Loucy (cell line): ENCODE measurements around the gene SLC9A3.

Experiments
- H2AFZ ChIP-seq: fragments of 200-600 bp; sonication (generic); 2 replicates; pipeline ENCODE4 v1.6.0; 2016; ENCODE audit warnings: antibody characterized with exemption, mild to moderate bottlenecking, low read length, moderate library complexity
- H3F3A ChIP-seq: fragments of 200-600 bp; 2 replicates; pipeline ENCODE4 v1.6.0; 2016; ENCODE audit warnings: antibody characterized with exemption, low read depth, mild to moderate bottlenecking
- H3K27me3 ChIP-seq: fragments of 200-600 bp; sonication (generic); 2 replicates; pipeline ENCODE4 v1.6.1; 2014; ENCODE audit warnings: low read length, mild to moderate bottlenecking; ENCODE audit not compliant: insufficient read depth, poor library complexity, severe bottlenecking
- H3K36me3 ChIP-seq: fragments of 200-600 bp; sonication (generic); 2 replicates; pipeline ENCODE4 v1.6.1; 2016; ENCODE audit warnings: low read length; ENCODE audit not compliant: insufficient read depth
- H3K4me1 ChIP-seq: fragments of 200-600 bp; sonication (generic); 2 replicates; pipeline ENCODE4 v1.5.1; 2014; ENCODE audit warnings: low read length, mild to moderate bottlenecking; ENCODE audit not compliant: insufficient read depth, poor library complexity, severe bottlenecking
- H3K4me2 ChIP-seq: fragments of 200-600 bp; sonication (generic); 2 replicates; pipeline ENCODE4 v1.6.0; 2014; ENCODE audit warnings: antibody characterized with exemption, low read length, low read depth, mild to moderate bottlenecking; ENCODE audit not compliant: poor library complexity, severe bottlenecking
- H3K4me3 ChIP-seq: fragments of 200-600 bp; sonication (generic); 2 replicates; pipeline ENCODE4 v1.5.1; 2014; ENCODE audit warnings: low read length, mild to moderate bottlenecking, mixed read lengths; ENCODE audit not compliant: poor library complexity, severe bottlenecking
- H3K79me2 ChIP-seq: fragments of 200-600 bp; sonication (generic); 2 replicates; pipeline ENCODE4 v1.6.1; 2014; ENCODE audit warnings: low read length; ENCODE audit not compliant: insufficient read depth
- H3K9ac ChIP-seq: fragments of 200-600 bp; sonication (generic); 2 replicates; pipeline ENCODE4 v1.6.0; 2014; ENCODE audit warnings: mild to moderate bottlenecking, low read depth, low read length, moderate library complexity; ENCODE audit not compliant: poor library complexity, severe bottlenecking
- H3K9me2 ChIP-seq: fragments of 200-600 bp; sonication (generic); replicated peaks from 2 replicates; pipeline ENCODE4 v1.6.1; 2016; ENCODE audit warnings: low read depth, low read length, mixed read lengths
- H3K9me3 ChIP-seq: fragments of 200-600 bp; sonication (generic); 2 replicates; pipeline ENCODE4 v1.6.1; 2014; ENCODE audit warnings: mild to moderate bottlenecking, antibody characterized with exemption, low read length, low read depth; ENCODE audit not compliant: insufficient read depth
- H4K20me1 ChIP-seq: fragments of 200-600 bp; sonication (generic); 2 replicates; pipeline ENCODE4 v1.6.0; 2014; ENCODE audit warnings: antibody characterized with exemption, low read length, mild to moderate bottlenecking; ENCODE audit not compliant: insufficient read depth, poor library complexity, severe bottlenecking
- EZH2phosphoT487 ChIP-seq: fragments of 200-600 bp; IDR thresholded peaks from 2 replicates; pipeline ENCODE4 v1.6.1; 2018; ENCODE audit warnings: antibody characterized with exemption, mild to moderate bottlenecking, moderate library complexity, borderline replicate concordance
- TF ChIP-seq, protein P1 (sequence below): fragments of 200-600 bp; sonication (generic); conservative IDR thresholded peaks from 2 replicates; pipeline ENCODE4 v1.5.1; 2014; ENCODE audit warnings: mild to moderate bottlenecking, antibody characterized with exemption, low read length

The SLC9A3 gene

DNA sequence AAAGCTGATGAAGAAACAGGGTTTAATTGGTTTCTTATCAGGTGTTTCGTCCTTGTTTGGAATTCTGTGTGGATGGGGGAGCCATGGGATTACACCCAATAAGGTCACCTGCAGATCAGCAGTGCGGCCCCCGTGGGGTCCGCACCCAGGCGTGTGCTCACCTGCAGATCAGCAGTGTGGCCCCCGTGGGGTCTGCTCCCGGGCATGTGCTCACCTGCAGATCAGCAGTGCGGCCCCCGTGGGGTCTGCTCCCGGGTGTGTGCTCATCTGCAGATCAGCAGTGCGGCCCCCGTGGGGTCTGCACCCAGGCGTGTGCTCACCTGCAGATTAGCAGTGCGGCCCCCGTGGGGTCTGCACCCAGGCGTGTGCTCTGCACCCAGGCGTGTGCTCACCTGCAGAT lies 46.2 kb upstream of the SLC9A3 start:
- no peaks in the 10 kb centered on the region for H3K9me2 ChIP-seq
- H4K20me1 ChIP-seq = no peaks in the 10 kb centered on the region
- no peak overlapping the region for H3K4me3 ChIP-seq
- no peaks in the 10 kb centered on the region for H3K4me1 ChIP-seq
- no peaks in the 10 kb centered on the region; the same call in 1 of the 2 replicates for H3K9me3 ChIP-seq
- no peaks in the 10 kb centered on the region for H3K27me3 ChIP-seq
- H3F3A ChIP-seq = no peaks in the 10 kb centered on the region
- H3K4me2 ChIP-seq = no peak overlapping the region
- H3K36me3 ChIP-seq = no peaks in the 10 kb centered on the region
- no peak overlapping the region for H3K9ac ChIP-seq
- H2AFZ ChIP-seq = no peak overlapping the region
- no peak for TF ChIP-seq EZH2phosphoT487
- TF ChIP-seq, protein P1, sequence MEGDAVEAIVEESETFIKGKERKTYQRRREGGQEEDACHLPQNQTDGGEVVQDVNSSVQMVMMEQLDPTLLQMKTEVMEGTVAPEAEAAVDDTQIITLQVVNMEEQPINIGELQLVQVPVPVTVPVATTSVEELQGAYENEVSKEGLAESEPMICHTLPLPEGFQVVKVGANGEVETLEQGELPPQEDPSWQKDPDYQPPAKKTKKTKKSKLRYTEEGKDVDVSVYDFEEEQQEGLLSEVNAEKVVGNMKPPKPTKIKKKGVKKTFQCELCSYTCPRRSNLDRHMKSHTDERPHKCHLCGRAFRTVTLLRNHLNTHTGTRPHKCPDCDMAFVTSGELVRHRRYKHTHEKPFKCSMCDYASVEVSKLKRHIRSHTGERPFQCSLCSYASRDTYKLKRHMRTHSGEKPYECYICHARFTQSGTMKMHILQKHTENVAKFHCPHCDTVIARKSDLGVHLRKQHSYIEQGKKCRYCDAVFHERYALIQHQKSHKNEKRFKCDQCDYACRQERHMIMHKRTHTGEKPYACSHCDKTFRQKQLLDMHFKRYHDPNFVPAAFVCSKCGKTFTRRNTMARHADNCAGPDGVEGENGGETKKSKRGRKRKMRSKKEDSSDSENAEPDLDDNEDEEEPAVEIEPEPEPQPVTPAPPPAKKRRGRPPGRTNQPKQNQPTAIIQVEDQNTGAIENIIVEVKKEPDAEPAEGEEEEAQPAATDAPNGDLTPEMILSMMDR = no peak
- H3K79me2 ChIP-seq = no peaks in the 10 kb centered on the region

DNA sequence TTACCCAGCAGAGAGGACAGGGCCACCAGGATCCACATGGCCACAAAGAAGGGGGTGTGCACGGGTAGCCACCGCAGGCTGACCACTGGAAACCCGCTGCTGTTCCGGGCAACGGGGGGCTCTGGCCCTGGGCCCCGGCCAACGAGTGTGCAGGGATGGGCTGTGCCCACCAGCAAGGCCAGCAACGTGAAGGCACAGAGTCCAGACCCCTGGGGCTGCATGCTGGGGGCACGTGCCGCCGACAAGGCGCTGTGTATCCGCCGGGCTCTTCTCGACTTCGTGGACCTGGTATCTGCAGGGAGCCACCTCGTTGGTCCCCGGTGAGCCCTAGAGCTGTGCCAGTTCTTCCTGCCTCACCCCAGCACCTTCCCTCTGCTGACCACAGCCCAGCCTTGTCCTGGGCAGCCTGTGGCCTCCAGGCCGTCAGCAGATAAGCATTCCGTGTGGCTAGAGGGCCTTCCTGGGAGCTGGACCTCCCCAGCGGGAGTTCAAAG lies 45.7 kb upstream of the SLC9A3 start:
- H2AFZ ChIP-seq = no peak overlapping the region
- no peak overlapping the region for H3K9ac ChIP-seq
- no peaks in the 10 kb centered on the region for H3K4me1 ChIP-seq
- no peak overlapping the region for H3K4me3 ChIP-seq
- H3K79me2 ChIP-seq = no peaks in the 10 kb centered on the region
- no peaks in the 10 kb centered on the region for H3K36me3 ChIP-seq
- no peaks in the 10 kb centered on the region for H4K20me1 ChIP-seq
- no peaks in the 10 kb centered on the region for H3K27me3 ChIP-seq
- H3K9me3 ChIP-seq = no peaks in the 10 kb centered on the region
- TF ChIP-seq EZH2phosphoT487 = no peak
- TF ChIP-seq, protein P1 = no peak
- no peak overlapping the region for H3K4me2 ChIP-seq
- H3K9me2 ChIP-seq = no peaks in the 10 kb centered on the region
- no peaks in the 10 kb centered on the region for H3F3A ChIP-seq

DNA sequence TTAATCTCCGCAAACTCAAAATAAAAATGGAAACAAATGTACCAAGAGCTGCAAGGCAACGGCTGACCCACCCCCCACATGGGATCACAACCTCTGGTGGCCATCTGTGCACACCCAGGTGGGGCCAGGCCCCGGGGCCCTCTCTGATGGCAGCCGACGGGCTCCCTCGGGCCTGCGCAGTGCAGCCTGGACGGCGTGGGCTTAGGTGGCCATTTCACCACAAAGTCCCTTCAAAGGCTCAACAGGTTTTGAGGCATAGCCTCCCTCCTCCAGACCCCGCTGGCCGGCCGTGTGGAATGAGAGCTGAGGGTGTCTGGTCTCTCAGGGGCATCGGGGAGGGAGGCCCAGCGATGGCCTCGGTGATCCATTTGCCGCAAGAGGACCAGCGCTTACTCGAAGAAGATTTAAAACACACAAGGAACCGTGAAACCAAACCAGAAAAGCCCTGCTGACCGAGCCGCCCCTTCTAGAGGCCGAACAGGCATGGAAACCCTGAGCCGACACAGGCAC lies 45.2 kb upstream of the SLC9A3 start:
- Histone ChIP-seq H3K4me1 (no peaks in the 10 kb centered on the region), H3K79me2 (no peaks in the 10 kb centered on the region), H3K9me2 (no peaks in the 10 kb centered on the region), H4K20me1 (no peaks in the 10 kb centered on the region), H3K9me3 (no peaks in the 10 kb centered on the region), H3K4me3 (no peak overlapping the region), H3K4me2 (no peak overlapping the region), H2AFZ (no peak overlapping the region), H3K9ac (no peak overlapping the region), H3K36me3 (no peaks in the 10 kb centered on the region), H3F3A (no peaks in the 10 kb centered on the region), H3K27me3 (no peaks in the 10 kb centered on the region)
- TF ChIP-seq, protein P1 = no peak
- TF ChIP-seq EZH2phosphoT487 = no peak
